Bronchus fibroblast of lung (primary cell): ENCODE data around the gene PPP1R12C. TPM values are rescaled to one million over a fixed set of nuclear protein-coding genes. Genes with fewer than 3 reads are reported as not detected.

Experiments used
- total RNA-seq: library from RNA; depleted of rRNA; stranded (reverse); fragments of >200 nt; gene quantifications from 2 replicates; pipeline ENCODE4 v1.2.3, GENCODE V29; 2015

The PPP1R12C gene
- total RNA-seq = 55.5 and 57.8 TPM in 2 replicates

GRCh38 chr19:55116859-55117662 is at the start of gene PPP1R12C:
Gene PPP1R12C (minus strand): TSS chr19:55117637. CDS start chr19:55117543, 94 bp downstream.

DNA sequence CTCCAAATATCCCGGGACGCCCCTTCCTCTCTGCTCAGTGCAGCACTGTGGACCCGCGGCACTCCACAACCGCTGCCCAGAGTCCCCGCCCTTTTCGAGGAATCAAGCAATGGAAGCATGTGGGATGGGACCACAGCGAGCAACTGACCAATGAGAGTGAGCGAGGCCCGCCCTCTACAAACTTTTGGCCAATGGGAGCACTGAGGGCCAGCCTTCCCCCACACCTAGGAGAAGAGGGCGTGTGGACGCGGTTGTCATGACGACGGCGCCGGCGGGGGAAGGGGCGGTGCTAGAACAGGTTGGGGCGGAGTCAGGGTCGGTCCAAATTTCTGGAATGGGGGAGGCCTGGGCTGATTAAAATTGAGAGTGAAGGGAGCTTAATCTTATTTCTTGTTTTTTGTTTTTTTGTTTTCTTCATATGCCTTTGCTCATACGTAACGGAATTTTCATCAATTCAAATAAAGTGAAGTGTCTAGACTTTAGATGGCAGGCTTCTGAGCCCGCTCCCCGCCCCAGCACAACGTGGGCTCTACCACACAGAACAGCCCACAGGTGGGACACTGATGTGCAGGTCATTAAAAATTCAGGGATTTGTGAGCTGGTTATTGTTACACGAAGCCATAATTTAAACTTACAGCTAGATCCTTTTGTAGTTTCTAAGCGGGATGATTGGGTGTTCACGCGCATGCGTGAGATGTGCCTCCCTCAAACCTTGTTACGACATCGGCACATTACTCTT is 49.3 kb upstream of the PPP1R12C start, which contains the start of gene DNAAF3:
DNAAF3 (minus strand) TSS at position 84 of the 739 bp plus-strand sequence. CDS start 200 bp downstream, outside the sequence.

DNA sequence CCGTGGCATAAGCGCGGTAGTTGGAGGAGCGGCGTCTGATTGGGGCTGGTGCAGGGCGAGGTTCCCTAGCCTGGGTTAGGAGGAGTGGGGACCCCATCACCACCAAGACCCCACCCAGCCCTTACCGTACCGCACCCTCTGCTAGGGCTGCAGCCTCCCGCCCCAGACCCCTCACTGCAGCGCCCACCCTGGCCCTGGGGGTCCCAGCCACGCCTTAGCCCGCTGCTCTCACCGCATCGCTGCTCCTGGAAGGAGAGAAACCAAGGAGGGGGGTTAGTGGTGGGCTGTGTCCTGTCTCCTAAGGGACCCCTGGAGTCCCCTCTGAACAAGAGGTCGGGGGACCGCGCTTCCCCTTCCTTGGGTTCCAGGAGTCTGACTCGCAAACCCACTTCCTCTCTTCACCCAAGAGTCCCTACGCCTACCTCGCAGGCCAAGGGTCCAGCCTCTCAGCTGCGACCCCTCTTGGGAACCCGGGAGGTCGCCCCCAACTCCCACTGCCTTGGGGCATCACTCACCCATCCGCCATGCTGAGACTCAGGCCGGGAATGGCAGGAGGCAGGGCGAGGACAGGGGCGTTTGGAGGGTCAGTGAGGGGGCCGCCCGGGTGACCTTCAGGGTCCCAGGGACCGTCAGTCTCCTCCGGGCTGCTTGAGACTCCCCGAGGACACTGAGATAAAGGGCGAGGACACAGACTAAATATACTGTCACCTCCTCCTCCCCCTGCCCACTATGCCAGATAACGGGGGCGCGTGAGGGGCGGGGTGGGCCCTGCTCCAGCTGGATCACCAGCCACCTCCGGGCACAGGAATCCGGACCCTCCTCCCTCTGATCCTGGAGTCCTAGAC is 39.8 kb upstream of the PPP1R12C start, which contains the start of gene TNNI3:
TNNI3 (minus strand) TSS at position 669 of the 845 bp plus-strand sequence; CDS start at position 526, 143 bp downstream.

DNA sequence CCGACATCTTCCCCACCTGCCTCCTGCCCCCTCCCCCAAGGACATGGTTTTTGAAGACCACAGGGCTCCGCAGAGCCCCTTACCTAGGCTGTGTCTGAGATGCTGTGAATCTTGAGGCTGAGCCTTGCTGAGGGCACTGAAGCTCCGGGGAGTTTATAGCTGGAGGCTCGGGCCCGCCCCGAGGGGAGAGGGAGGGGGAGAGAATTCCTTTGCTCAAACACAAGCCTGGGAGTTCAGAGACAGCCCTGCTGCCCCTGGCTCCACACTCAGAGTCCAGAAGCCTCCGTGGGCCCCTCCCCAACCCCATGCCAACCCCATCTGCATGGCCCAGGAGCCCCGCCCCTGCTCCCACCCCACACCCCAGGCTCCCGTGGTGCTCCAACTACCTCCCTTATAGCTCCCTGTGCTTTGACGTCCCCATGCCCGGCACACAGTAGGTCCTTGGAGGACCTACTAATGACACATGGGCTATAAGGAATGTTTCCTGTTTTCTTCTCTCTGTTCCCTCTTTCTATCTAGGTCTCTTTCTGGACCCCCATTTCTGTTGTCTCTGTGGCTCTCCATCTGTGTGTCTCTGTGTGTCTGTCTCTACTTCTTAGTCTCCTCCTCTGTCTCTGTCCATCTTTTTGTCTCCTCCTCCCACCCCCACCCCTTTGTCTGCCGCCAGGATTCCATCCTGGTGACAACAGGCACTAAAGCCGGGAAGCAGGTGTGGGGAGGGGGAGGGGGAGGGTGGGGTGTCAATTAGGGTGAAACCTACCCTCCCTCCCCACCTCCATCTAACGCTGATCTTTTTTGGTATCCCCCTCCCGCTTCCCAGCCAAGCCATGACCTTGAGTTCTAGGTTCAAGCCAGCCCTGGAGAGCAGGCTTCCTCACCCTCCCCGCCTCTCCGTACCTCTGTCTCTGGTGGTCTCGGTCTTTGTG is 31.9 kb upstream of the PPP1R12C start, which contains the start of gene TNNT1:
TNNT1 (minus strand) TSS at position 129 of the 926 bp plus-strand sequence. CDS start 2,049 bp downstream, outside the sequence.

DNA sequence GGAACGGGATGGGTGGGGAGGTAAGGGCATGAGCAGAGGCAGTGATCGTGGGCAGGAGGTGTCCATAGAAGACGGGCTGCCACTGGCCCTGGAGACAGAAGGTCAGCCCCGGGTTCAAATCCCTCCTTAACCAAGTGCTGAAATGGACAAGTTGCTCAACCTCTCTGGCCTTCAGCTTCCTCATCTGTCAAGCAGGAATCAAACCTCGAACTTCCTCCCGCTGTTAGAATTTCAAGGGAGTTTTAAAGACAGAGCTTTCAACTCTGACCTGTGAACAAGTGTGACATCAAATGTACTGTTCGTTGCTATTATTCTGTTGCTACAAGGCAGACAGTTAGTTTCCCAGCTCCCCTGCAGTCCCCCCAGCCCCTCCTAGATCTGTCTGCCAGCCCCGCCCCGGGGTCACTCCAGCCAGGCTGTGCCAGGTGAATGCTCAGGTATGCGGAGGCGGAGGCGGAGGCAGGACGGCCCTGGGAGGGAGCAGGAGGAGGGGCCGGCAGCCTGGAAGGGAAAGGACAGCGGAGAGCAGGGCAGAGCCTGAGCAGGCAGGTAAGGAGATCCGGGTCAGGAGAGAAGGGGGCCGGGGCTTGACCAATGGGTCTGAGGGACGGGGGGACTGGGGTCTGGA is 42.0 kb downstream of the PPP1R12C start, which contains the start of gene EPS8L1:
EPS8L1 (plus strand) TSS at position 499 of the 628 bp plus-strand sequence. CDS start 576 bp downstream, outside the sequence.

DNA sequence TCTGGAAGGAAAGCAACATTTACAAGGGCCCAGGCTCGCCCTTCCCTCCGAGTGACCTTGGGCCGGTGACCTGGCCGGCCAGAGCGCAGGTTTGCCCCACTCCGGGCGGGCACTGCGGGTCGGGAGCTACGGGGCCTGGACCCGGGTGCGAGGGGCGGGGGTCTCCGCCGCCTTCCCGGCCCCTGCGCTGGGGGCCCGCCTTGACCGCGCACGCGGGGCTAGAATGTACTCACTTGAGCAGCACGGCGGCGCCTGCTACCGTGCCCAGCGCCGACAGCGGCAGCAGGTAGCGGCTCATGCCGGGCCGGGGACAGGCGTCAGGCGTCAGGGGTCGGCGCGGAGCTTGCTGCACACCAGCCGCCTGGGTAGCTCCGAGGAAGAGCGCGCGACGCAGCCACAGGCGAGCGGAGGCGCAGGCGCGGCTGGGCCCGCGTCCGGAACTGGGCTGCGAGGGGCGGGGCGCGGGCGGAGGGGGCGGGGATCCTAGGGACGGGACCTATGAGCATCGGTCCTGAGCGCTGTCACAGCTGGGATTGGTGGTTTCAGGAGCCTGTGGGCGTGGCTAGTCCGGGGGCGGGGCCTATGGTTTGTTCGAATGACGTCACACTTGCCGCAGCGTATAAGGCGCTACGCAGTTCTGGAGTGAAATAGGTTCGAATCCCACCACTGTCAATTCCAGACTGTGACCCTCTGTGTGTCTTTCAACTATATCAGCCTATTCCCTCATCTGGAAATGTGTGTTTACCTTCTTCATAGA is 54.5 kb downstream of the PPP1R12C start, which contains the start of gene RDH13:
RDH13 (minus strand) TSS at position 414 of the 757 bp plus-strand sequence; CDS start at position 298, 116 bp downstream.

Other genes with a start within 250 kb of the PPP1R12C start
- not detected in 2 replicates for gene FCAR, start 243.4 kb downstream of the PPP1R12C start, total RNA-seq
- not detected in 2 replicates for gene NCR1, start 211.5 kb downstream of the PPP1R12C start, total RNA-seq
- not detected in 2 replicates for gene NLRP7, start 170.1 kb downstream of the PPP1R12C start, total RNA-seq
- gene NLRP2, start 151.3 kb downstream of the PPP1R12C start, total RNA-seq = under 0.01 and 0.34 TPM in 2 replicates
- gene GP6, start 79.4 kb downstream of the PPP1R12C start, total RNA-seq = not detected in 2 replicates
- gene RDH13, start 54.5 kb downstream of the PPP1R12C start, total RNA-seq = 6.4 and 8.4 TPM in 2 replicates
- gene EPS8L1, start 41.8 kb downstream of the PPP1R12C start, total RNA-seq = 4.9 and 5.9 TPM in 2 replicates
- 0.34 and 0.89 TPM in 2 replicates for gene TNNT1, start 31.6 kb upstream of the PPP1R12C start, total RNA-seq
- gene TNNI3, start 40.1 kb upstream of the PPP1R12C start, total RNA-seq = not detected in 2 replicates
- gene DNAAF3, start 49.0 kb upstream of the PPP1R12C start, total RNA-seq = 0.15 and 0.34 TPM in 2 replicates
- gene SYT5, start 62.7 kb upstream of the PPP1R12C start, total RNA-seq = not detected in 2 replicates
- 0.74 and 1.0 TPM in 2 replicates for gene PTPRH, start 91.9 kb upstream of the PPP1R12C start, total RNA-seq
- gene TMEM86B, start 111.1 kb upstream of the PPP1R12C start, total RNA-seq = 0.84 and 1.2 TPM in 2 replicates
- 30.8 and 31.7 TPM in 2 replicates for gene PPP6R1, start 141.4 kb upstream of the PPP1R12C start, total RNA-seq
- 51.3 and 58.7 TPM in 2 replicates for gene HSPBP1, start 162.5 kb upstream of the PPP1R12C start, total RNA-seq
- 4.9 and 5.8 TPM in 2 replicates for gene BRSK1, start 166.4 kb upstream of the PPP1R12C start, total RNA-seq
- gene TMEM150B, start 207.7 kb upstream of the PPP1R12C start, total RNA-seq = not detected in 2 replicates
- gene KMT5C, start 222.2 kb upstream of the PPP1R12C start, total RNA-seq = 5.5 and 7.4 TPM in 2 replicates
- gene COX6B2, start 237.1 kb upstream of the PPP1R12C start, total RNA-seq = 0.30 TPM in 1 of 2 replicates, not detected in the other
- not detected in 2 replicates for gene GARIN5B, start 245.6 kb upstream of the PPP1R12C start, total RNA-seq